HepG2 (cell line): ENCODE results near the gene RASA3. TPM values are rescaled to one million over a fixed set of nuclear protein-coding genes. Genes with fewer than 3 reads are reported as not detected.

Experiments used
- ATAC-seq: fragments of 200-7000 bp; cut with Tn5 transposase; 3 replicates; pipeline ENCODE4 v1.9.1; 2020; ENCODE audit warnings: mild to moderate bottlenecking, moderate library complexity
- BruUV-seq: library from RNA; stranded (reverse); fragments of 400-500 nt; replicated peaks from 2 replicates; lab custom pipeline; 2021; lab: Mats Ljungman, UMichigan
- CTCF ChIA-PET: fragments of 300-600 bp; formaldehyde crosslinking; extraction: SDS; loops from one replicate; lab custom pipeline; 2021; ENCODE audit warnings: low total read pairs, inconsistent platforms, low intra/inter-chr PET ratio; lab: Yijun Ruan, JAX
- POLR2A ChIA-PET: fragments of 350-600 bp; sonication (Branson Sonifier 250); formaldehyde crosslinking; loops from one replicate; lab custom pipeline; 2020; ENCODE audit warnings: antibody characterized with exemption, inconsistent platforms; lab: Yijun Ruan, JAX
- DNase-seq: peaks from one replicate; pipeline ENCODE4 v3.0.0-alpha.2; 2015; ENCODE audit warnings: low spot score
- FAIRE-seq: peaks from 3 replicates; lab custom pipeline; 2011; peaks lifted over from hg19 to GRCh38; lab: Jason Lieb, UNC
- H2AFZ ChIP-seq: one replicate; pipeline ENCODE4 v1.6.1; 2011; ENCODE audit warnings: low read length, inconsistent platforms
- H3K27ac ChIP-seq: fragments of 300-600 bp; 3 replicates; pipeline ENCODE4 v1.8.0; 2011; ENCODE audit warnings: mixed run types, mild to moderate bottlenecking, mixed read lengths, low read length, inconsistent platforms; ENCODE audit not compliant: insufficient read depth; ENCODE audit errors: extremely low read length
- H3K27me3 ChIP-seq, 2 experiments: fragments of 200-600 bp in 1 of 2; 2 replicates in 1 of 2; 3 replicates in 1 of 2; pipeline versions ENCODE4 v1.6.0 to v1.8.0; 2011; ENCODE audit warnings: low read length in 2 of 2, mild to moderate bottlenecking in 2 of 2, moderate library complexity in 2 of 2, inconsistent platforms in 1 of 2; ENCODE audit not compliant: insufficient read depth in 2 of 2, control insufficient read depth in 1 of 2
- H3K36me3 ChIP-seq, 2 experiments: fragments of 200-600 bp in 1 of 2; replicated peaks in 1 of 2; 2 replicates in 1 of 2; 3 replicates in 1 of 2; pipeline versions ENCODE4 v1.5.1 to v1.8.0; 2011; ENCODE audit warnings: low read length in 2 of 2, inconsistent platforms in 1 of 2; ENCODE audit not compliant: insufficient read depth in 2 of 2, control insufficient read depth in 1 of 2
- H3K4me1 ChIP-seq: 2 replicates; pipeline ENCODE4 v1.5.1; 2012; ENCODE audit warnings: low read length, inconsistent platforms; ENCODE audit not compliant: insufficient read depth
- H3K4me2 ChIP-seq: 2 replicates; pipeline ENCODE4 v1.6.0; 2011; ENCODE audit warnings: low read depth, low read length, inconsistent platforms
- H3K4me3 ChIP-seq, 3 experiments: fragments of 200-600 bp in 1 of 3; sonication (generic), shearing (Covaris generic) in 1 of 3; replicated peaks in 1 of 3; 2 replicates each; pipeline ENCODE4 v1.5.1; 2011 to 2016; ENCODE audit warnings: low read length in 3 of 3, inconsistent platforms in 2 of 3, low read depth in 2 of 3, mild to moderate bottlenecking in 2 of 3, control low read depth in 1 of 3, mixed read lengths in 1 of 3; ENCODE audit not compliant: insufficient read depth in 1 of 3
- H3K79me2 ChIP-seq: one replicate; pipeline ENCODE4 v1.6.1; 2011; ENCODE audit warnings: low read length, inconsistent platforms; ENCODE audit not compliant: insufficient read depth
- H3K9ac ChIP-seq: 2 replicates; pipeline ENCODE4 v1.6.0; 2011; ENCODE audit warnings: mild to moderate bottlenecking, low read depth, low read length, inconsistent platforms; ENCODE audit not compliant: insufficient read depth
- H3K9me3 ChIP-seq: 2 replicates; pipeline ENCODE4 v1.5.1; 2012; ENCODE audit warnings: mild to moderate bottlenecking, low read length
- H4K20me1 ChIP-seq: 2 replicates; pipeline ENCODE4 v1.6.0; 2011; ENCODE audit warnings: inconsistent platforms, mild to moderate bottlenecking, low read length, moderate library complexity; ENCODE audit not compliant: insufficient read depth
- CEBPZ ChIP-seq: IDR thresholded peaks from 2 replicates; pipeline ENCODE4 v1.6.1; 2012; ENCODE audit warnings: low read length, improper control_type of control experiment
- CTCF ChIP-seq: sonication (generic); formaldehyde crosslinking; IDR thresholded peaks from 2 replicates; pipeline ENCODE4 v1.5.0; 2020; ENCODE audit warnings: mild to moderate bottlenecking, missing genetic modification reagents, moderate library complexity
- FOXM1 ChIP-seq: sonication (generic); formaldehyde crosslinking; IDR thresholded peaks from 2 replicates; pipeline ENCODE4 v1.5.0; 2020; ENCODE audit warnings: missing genetic modification reagents
- HNRNPL ChIP-seq: fragments of 200-400 bp; formaldehyde crosslinking; IDR thresholded peaks from 2 replicates; pipeline ENCODE4 v1.6.1; 2017; ENCODE audit warnings: mild to moderate bottlenecking, low read depth, low read length
- MTERF4 ChIP-seq: sonication (generic); formaldehyde crosslinking; IDR thresholded peaks from 2 replicates; pipeline ENCODE4 v1.8.0; 2023; ENCODE audit warnings: mild to moderate bottlenecking, missing genetic modification reagents
- RFX3 ChIP-seq: IDR thresholded peaks from 2 replicates; pipeline ENCODE4 v1.6.1; 2016; ENCODE audit warnings: missing biosample characterization, missing genetic modification reagents
- RNF2 ChIP-seq: fragments of 450-650 bp; conservative IDR thresholded peaks from 2 replicates; pipeline ENCODE4 v1.6.1; 2016; ENCODE audit warnings: low read depth
- SAFB2 ChIP-seq: sonication (generic); formaldehyde crosslinking; IDR thresholded peaks from 2 replicates; pipeline ENCODE4 v1.5.1; 2020; ENCODE audit warnings: missing genetic modification reagents, low read depth, mild to moderate bottlenecking, borderline replicate concordance
- ZNF138 ChIP-seq: sonication (generic); formaldehyde crosslinking; IDR thresholded peaks from 2 replicates; pipeline ENCODE4 v1.5.0; 2020; ENCODE audit warnings: mild to moderate bottlenecking, low read depth, missing genetic modification reagents
- ZNF354B ChIP-seq: sonication (generic); formaldehyde crosslinking; IDR thresholded peaks from 2 replicates; pipeline ENCODE4 v1.8.0; 2022; ENCODE audit warnings: mild to moderate bottlenecking, missing genetic modification reagents
- ZNF367 ChIP-seq: sonication (generic); formaldehyde crosslinking; IDR thresholded peaks from 2 replicates; pipeline ENCODE4 v1.4.0; 2020; ENCODE audit warnings: missing genetic modification reagents, borderline replicate concordance
- WGBS: methylation state at CpG from one replicate; pipeline ENCODE4 v1.1.6; 2017; ENCODE audit warnings: low lambda C conversion rate; 5-methylcytosine and 5-hydroxymethylcytosine counted together
- in situ Hi-C: cut with HindIII; loops from 2 replicates; pipeline ENCODE4 v1.10.0; 2017; ENCODE audit warnings: low pct_unique_long_range_greater_than_20kb; ENCODE audit not compliant: extremely low pct_ligation_motif_present
- intact Hi-C: fragments of 100-400 bp; cut with micrococcal nuclease; formaldehyde crosslinking; loops from one replicate; pipeline ENCODE4 v1.10.0; 2022; ENCODE audit not compliant: unreplicated experiment
- polyA plus RNA-seq, 8 experiments: library from polyadenylated mRNA; depleted of rRNA in 3 of 8; stranded (reverse) in 7 of 8; unstranded in 1 of 8; fragments of >200 nt; fragmentation: Illumina TruSeq in 4 of 8; extraction: Trizol in 4 of 8; gene quantifications; 2 replicates each; pipeline versions ENCODE4 v1.2.1 to v1.2.3, GENCODE V29; 2011 to 2016; ENCODE audit warnings: low read depth in 4 of 8, missing spikeins in 1 of 8, mixed read lengths in 1 of 8; ENCODE audit not compliant: insufficient read depth in 1 of 8
- total RNA-seq, 5 experiments: library from RNA; depleted of rRNA; stranded (reverse); fragments of >200 nt; fragmentation: Illumina TruSeq; extraction: Trizol; gene quantifications; 2 replicates each; pipeline ENCODE4 v1.2.3, GENCODE V29; 2016; ENCODE audit warnings: low read depth in 1 of 5

The RASA3 gene
- total and polyA plus RNA-seq, 2 of the 13 experiments (the other 11 are each of a cell fraction or from before 2014, with no cell fraction given), result 0.05 TPM; not detected in 1

- no TSS peak for BruUV-seq
- TF ChIP-seq MTERF4 (CRISPR knock-in tag) (no peak), FOXM1 (no peak), SAFB2 (CRISPR knock-in tag) (no peak), ZNF354B (CRISPR knock-in tag) (no peak), HNRNPL (no peak), ZNF367 (CRISPR knock-in tag) (no peak), RNF2 (no peak), CTCF (CRISPR knock-in tag) (no peak), RFX3 (CRISPR knock-in tag) (no peak), CEBPZ (no peak), ZNF138 (no peak)
These were observed 107.6 kb downstream of the RASA3 start for GRCh38 chr13:114024603-114025404.

More at GRCh38 chr13:114024603-114025404, 107.6 kb downstream of the RASA3 start:
- no peaks in the 10 kb centered on the region for H3K36me3 ChIP-seq
- no peak overlapping the region for H3K9ac ChIP-seq
- no peak for DNase-seq
- ChIA-PET CTCF (no interaction called here), POLR2A (no interaction called here)
- FAIRE-seq, result no peak
- no peak overlapping the region; the same call in 1 of the 2 replicates for H3K4me2 ChIP-seq
- H3K79me2 ChIP-seq, result no peaks in the 10 kb centered on the region
- H3K4me1 ChIP-seq, result peaks cover 10% of the 10 kb centered on the region; the same call in 1 of the 2 replicates
- no peak overlapping the region for H2AFZ ChIP-seq
- H3K9me3 ChIP-seq, result no peaks in the 10 kb centered on the region
- in situ Hi-C loops (no loop called here), intact Hi-C loops (no loop called here)
- H3K27me3 ChIP-seq, result peaks cover 7 to 73% of the 10 kb centered on the region in 2 experiments
- no peaks in the 10 kb centered on the region for H4K20me1 ChIP-seq
- H3K4me3 ChIP-seq, result no peak overlapping the region
- 44% methylated on average over 23 of the region's 35 CpGs for WGBS
- H3K27ac ChIP-seq, result no peak overlapping the region
- ATAC-seq, result no peak; the same call in 2 of the 3 replicates
